HL-60/S4 (cell line): ENCODE results near the gene S100A1.
"Not testable (repeated sequence)": the region's sequence is repeated elsewhere in the genome, so short reads cannot be mapped to it uniquely, and the experiment has no call there.

Source experiments
- in situ Hi-C: fragments of 300-500 bp; cut with MboI; formaldehyde crosslinking; loops from 2 replicates; pipeline ENCODE4 v1.14.3; 2022; ENCODE audit warnings: low sequenced_read_pairs

The S100A1 gene

GRCh38 chr1:153651771-153652170 lies 23.5 kb downstream of the S100A1 start:
- in situ Hi-C loops, result no loop called here

DNA sequence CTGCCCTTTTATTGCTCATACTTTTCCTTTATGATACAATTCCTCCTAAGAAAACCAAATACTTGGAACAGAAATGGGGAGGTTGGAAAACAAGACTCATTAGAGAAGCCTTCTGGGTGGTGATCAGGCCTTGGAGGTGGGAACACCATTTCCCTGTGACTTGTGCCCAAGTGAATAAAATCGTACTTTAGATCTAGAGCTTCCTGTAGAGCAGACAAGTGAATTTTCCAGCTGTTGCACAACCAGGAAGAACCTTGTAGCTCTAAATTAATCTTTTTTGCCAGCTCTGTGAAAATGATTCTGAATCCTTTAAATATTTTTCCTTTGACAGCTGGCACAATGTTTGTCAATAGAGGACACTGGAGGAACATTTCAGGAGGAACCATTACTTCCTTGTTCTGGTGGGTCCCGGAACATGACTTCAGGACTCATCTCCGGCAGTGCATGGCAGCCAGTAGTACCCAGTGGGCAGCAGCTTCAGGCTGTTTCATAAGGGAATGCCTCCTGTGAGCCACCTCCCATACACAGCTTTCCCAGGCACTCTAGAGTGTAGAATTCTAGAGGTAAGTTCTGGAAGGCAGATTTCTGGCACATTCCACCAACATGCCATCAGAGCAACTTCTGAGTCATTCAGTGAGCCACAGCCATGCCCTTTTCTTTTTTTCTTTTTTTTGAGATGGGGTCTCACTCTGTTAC lies 24.7 kb downstream of the S100A1 start:
- in situ Hi-C loops, result no loop called here

DNA sequence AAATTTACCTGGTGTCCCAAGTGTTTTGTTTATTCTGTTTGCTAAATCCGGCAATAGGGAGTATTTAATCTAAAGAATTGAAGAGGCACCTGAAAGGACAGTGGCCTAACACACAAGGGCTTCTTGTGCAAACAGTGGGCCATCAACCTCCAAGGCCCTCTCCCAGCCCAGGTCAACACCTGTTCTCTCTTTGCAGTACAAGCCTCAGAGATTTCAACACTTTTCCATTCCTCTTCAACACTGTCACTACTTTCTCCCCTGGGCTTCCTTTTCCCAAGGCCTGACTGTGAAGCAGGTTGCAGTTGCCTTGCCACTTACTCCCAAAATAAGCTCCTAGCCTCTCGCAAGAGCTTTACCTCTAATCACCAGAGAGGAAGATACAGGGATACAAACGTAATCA lies 27.1 kb downstream of the S100A1 start:
- in situ Hi-C loops, result no loop called here

DNA sequence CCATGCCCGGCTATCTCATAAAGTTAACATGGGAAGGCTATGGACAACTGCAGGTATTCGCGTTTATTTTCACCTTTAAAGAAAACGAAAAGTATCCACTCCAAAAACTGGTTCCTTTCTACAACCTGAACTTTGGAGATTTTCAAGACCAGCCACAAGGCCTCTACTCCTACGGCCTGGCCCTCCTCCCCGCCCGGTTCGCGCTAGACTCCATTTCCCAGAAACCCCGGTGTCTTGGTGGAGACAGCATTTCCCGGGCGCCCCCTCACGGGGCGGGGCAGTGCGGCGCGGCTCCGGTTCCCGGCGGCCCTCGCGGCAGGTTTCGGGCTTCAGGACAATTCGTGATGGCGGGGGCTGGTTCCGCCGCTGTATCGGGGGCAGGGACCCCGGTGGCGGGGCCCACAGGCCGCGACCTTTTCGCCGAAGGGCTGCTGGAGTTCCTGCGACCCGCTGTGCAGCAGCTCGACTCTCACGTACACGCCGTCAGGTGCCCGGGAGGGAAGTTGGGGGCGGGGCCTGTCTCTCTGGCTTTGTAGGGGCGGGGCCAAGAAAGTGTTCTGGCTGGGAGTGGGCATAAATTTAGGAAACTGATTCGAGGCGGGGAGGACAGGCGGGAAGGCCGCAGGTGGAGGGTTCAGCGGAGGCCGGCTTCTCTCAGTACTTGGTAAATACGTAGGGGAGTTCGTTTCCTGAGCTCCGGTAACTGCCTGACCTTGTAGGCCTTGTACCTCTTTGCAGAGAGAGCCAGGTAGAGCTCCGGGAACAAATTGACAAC lies 30.4 kb downstream of the S100A1 start, which contains the start of gene SNAPIN:
TSS of gene SNAPIN (plus strand) at position 304 of the 775 bp plus-strand sequence. CDS start at position 345, 41 bp downstream.
- in situ Hi-C loops, result no loop called here

- in situ Hi-C loops, result no loop called here
Observed at GRCh38 chr1:153659175-153659534, 30.9 kb downstream of the S100A1 start.

GRCh38 chr1:153659656-153660055 lies 31.4 kb downstream of the S100A1 start:
- in situ Hi-C loops, result no loop called here

DNA sequence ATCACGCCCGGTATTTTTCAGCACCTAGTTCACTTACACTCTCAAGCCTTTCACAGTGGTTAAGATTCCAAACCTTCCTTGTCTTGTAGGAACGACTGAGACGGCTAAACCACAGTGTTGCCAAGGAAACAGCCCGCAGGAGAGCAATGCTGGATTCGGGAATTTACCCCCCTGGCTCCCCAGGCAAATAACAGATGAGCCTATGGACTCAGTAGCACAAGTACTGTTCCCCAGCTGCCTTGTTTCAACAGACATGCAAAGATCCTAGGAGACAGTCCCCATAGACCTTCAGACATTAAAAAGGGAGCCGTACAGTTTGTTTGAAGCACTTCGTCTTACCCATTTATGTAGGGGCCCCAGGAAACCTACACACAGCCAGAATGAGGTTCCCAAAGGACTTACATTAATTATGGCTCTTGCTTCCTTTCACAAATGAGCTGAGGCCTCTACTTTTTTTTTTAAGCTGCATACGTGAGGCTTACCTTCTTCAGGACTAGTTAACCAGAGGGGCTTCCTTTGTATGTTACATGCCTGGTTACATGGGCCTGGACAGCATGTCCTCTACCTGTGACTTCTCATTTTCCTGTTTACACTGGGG lies 33.0 kb downstream of the S100A1 start:
- in situ Hi-C loops, result no loop called here

GRCh38 chr1:153662269-153662668 lies 34.0 kb downstream of the S100A1 start:
- in situ Hi-C loops, result no loop called here

- in situ Hi-C loops, result no loop called here
Observed at GRCh38 chr1:153663211-153663610, 35.0 kb downstream of the S100A1 start.

GRCh38 chr1:153667439-153667838 lies 39.2 kb downstream of the S100A1 start:
- in situ Hi-C loops, result no loop called here

DNA sequence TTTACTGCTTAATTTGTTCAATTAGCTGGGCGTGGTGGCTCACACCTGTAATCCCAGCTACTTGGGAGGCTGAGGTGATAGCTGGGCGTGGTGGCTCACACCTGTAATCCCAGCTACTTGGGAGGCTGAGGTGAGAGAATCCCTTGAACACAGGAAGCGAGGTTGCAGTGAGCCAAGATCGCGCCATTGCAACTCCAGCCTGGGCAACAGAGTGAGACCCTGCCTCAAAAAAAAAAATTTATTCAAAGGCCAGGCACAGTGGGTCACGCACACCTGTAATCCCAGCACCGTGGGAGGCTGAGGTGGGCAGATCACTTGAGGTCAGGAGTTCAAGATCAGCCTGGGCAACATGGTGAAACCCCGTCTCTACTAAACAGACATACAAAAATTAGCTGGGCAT lies 40.4 kb downstream of the S100A1 start:
- in situ Hi-C loops, result not testable (repeated sequence)

DNA sequence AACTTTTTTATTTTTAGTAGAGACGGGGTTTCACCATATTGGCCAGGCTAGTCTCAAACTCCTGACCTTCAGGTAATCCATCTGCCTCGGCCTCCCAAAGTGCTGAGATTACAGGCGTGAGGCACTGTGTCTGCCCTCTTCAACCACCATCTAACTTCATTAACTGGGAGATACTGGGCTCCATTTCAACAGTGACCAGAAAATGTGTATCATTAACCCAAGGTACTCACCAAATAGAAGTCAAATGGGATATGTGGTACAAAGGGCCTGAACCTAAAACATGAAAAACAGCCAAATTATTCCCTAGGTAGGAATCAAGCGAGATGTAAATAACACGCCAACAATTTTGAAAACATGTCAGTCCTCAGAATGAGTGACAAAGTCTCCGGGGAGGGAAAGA lies 41.4 kb downstream of the S100A1 start:
- in situ Hi-C loops, result no loop called here

DNA sequence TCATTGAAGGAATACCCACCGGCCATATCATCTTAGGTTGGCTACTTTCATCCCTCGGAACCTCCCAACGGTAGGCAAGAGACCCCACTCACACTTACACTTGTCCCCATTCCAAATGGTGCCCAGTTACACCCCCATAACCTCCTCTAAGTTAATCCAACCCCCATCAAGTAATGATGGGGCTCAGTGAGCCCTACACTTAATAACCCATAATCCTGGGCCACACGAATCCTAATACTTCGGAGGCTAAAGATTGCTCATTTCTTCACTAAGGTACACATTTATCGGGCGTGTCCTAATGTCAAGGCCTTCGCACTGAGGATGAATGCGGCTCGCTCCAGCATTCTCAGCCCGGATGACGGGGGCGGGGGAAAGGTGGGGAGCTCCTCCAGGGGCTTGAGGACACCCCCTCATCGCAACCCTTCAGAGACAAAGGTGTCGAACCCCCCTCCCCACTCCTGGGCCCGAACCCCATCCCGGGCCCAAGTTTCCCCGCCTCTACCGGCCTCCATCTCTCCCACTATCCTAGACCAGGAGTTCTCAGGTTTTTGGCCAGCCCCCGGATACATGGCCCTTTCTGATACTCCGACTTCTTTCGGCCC lies 42.1 kb downstream of the S100A1 start:
- in situ Hi-C loops, result no loop called here

DNA sequence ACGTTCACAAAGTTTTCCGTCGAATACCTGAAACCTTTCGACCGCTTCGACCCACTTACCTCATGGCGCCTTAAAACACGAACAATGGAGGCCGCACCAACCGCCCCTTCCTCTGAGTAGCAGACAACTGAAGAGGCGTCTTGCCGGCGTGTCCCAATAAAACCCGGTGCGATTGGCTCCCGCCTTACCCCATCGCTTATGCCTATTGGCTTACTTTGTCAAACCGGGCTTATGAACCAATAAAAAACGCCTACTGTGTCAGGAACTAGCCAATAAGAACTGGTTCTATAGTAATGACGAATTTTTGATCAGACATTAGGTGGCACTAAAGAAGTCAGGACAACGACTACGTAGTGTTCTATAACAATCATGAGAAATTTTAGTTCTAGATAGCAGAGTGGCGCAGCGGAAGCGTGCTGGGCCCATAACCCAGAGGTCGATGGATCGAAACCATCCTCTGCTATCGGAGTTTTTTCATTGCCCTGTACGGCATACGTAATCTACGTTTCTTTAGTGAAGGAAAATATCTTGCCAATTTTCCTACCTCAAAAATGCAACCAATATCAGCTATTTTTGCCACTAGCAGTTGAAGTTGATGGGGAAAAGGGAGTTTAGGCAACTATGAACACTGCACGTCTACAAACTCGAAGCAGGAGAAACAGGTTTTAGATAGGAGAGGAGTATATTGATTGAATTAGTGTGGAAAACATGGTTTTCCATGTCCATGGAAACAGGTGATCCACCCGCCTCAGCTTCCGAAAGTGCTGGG lies 42.8 kb downstream of the S100A1 start, which contains the start of gene ILF2:
TSS of gene ILF2 (minus strand) at position 135 of the 769 bp plus-strand sequence. CDS start at position 64, 71 bp downstream.
- in situ Hi-C loops, result no loop called here

- in situ Hi-C loops, result not testable (repeated sequence)
Observed at GRCh38 chr1:153671628-153672353, 43.6 kb downstream of the S100A1 start.

- in situ Hi-C loops, result no loop called here
Observed at GRCh38 chr1:153673511-153673910, 45.3 kb downstream of the S100A1 start.

- in situ Hi-C loops, result loop anchor here (5.0 kb wide), 1 partner anchor 309 kb away; the partner anchor contains the start of gene RAB13
Observed at GRCh38 chr1:153677718-153678518, 49.7 kb downstream of the S100A1 start.

- in situ Hi-C loops, result loop anchor here (5.0 kb wide), 1 partner anchor 309 kb away; the partner anchor contains the start of gene RAB13
Observed at GRCh38 chr1:153678519-153679336, 50.5 kb downstream of the S100A1 start, which contains the start of gene NPR1. Gene NPR1, plus strand, starts transcription at chr1:153678688. Its CDS starts 421 bp downstream, at chr1:153679109.
